Measurements from ENCODE around the gene STYX. TPM values are rescaled to one million over a fixed set of nuclear protein-coding genes. Genes with fewer than 3 reads are reported as not detected.
A peak's percentile ranks its signal among the peaks of the same experiment; 100 is the strongest.

Gene STYX
- polyA plus RNA-seq, 1 of the 3 experiments (the other 2 are of a cell fraction) = 3.5 TPM

DNA sequence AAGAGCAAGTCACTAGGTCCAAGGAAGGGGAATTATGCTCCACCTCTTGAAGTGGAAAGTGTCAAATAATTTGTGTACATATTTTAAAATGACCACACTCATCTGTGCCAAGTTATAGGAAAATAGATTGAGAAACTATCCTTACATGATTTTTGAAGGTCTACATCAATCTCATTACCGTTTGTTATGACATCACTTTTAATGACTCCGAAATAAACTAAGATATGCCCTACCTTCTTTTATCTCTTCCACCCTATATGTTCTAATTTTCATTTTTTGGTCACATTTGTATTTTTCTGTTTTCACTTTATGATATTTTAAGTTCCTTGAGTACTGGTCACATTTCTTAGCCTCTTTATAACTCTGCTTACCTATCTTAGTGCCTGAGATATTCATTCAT lies 26.3 kb upstream of the STYX start (continued):
- TF ChIP-seq, protein P1, sequence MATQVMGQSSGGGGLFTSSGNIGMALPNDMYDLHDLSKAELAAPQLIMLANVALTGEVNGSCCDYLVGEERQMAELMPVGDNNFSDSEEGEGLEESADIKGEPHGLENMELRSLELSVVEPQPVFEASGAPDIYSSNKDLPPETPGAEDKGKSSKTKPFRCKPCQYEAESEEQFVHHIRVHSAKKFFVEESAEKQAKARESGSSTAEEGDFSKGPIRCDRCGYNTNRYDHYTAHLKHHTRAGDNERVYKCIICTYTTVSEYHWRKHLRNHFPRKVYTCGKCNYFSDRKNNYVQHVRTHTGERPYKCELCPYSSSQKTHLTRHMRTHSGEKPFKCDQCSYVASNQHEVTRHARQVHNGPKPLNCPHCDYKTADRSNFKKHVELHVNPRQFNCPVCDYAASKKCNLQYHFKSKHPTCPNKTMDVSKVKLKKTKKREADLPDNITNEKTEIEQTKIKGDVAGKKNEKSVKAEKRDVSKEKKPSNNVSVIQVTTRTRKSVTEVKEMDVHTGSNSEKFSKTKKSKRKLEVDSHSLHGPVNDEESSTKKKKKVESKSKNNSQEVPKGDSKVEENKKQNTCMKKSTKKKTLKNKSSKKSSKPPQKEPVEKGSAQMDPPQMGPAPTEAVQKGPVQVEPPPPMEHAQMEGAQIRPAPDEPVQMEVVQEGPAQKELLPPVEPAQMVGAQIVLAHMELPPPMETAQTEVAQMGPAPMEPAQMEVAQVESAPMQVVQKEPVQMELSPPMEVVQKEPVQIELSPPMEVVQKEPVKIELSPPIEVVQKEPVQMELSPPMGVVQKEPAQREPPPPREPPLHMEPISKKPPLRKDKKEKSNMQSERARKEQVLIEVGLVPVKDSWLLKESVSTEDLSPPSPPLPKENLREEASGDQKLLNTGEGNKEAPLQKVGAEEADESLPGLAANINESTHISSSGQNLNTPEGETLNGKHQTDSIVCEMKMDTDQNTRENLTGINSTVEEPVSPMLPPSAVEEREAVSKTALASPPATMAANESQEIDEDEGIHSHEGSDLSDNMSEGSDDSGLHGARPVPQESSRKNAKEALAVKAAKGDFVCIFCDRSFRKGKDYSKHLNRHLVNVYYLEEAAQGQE (IDR thresholded peaks at IDR 0.05; ENCODE audit: low read depth, low read length) = no peak
- no peak for TF ChIP-seq GATA2 (CRISPR knock-in tag; IDR thresholded peaks at IDR 0.05)
- TF ChIP-seq FOXM1 (IDR thresholded peaks at IDR 0.05; ENCODE audit: low read depth) = no peak

DNA sequence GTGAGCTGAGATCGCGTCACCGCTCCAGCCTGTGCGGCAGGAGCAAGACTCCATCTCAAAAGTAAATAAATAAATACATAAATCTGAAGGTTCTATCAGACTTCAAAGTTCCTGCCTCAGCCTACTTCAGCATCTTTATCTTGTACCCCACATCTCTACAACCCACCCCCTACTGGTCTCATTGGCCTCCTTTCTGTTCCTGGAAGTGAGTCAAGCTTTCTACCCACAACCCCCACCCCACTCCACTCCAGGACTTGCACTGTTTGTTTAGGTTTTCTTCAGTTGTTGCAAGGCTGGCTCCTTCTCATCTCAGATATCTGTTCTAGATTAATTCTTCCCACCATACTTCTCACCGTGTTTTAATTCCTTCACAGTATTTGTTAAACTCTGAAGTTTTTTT lies 23.7 kb upstream of the STYX start:
- POLR2A ChIA-PET = interaction anchor here (1.1 kb wide), 1 partner anchor 10 kb away, joined by 3 read pairs; no protein-coding TSS in a partner anchor
- Histone ChIP-seq H3K4me1 (ENCODE audit: control insufficient read depth in 1 of 2, insufficient read depth in 2 of 2, low read depth in 1 of 2, low read length in 1 of 2) (peaks cover 11 to 30% of the 10 kb centered on the region in 2 experiments), H2AFZ (ENCODE audit: low read depth) (peak overlapping the region; percentile 98), H4K20me1 (ENCODE audit: insufficient read depth) (peaks cover 17% of the 10 kb centered on the region), H3K27me3 (ENCODE audit: insufficient read depth) (no peaks in the 10 kb centered on the region), H3K4me3 (ENCODE audit: low read depth in 2 of 2, low read length in 1 of 2) (peak overlapping the region; percentile 86), H3K9me2 (no peaks in the 10 kb centered on the region), H3F3A (replicated peaks; ENCODE audit: insufficient read depth) (peaks cover 20% of the 10 kb centered on the region), H3K27ac (ENCODE audit: low read depth in 2 of 2, low read length in 1 of 2) (peak overlapping the region; percentile 86 to 97), H3K9ac (peak overlapping the region; percentile 95), H3K4me2 (peak overlapping the region; percentile 80), H3K9me3 (no peaks in the 10 kb centered on the region), H3K79me2 (ENCODE audit: insufficient read depth) (peaks cover 43% of the 10 kb centered on the region), H3K36me3 (replicated peaks in 1 of 2; ENCODE audit: control insufficient read depth in 1 of 2, insufficient read depth in 2 of 2, low read length in 1 of 2) (peaks cover 26 to 35% of the 10 kb centered on the region in 2 experiments)
- TF ChIP-seq, protein P2, sequence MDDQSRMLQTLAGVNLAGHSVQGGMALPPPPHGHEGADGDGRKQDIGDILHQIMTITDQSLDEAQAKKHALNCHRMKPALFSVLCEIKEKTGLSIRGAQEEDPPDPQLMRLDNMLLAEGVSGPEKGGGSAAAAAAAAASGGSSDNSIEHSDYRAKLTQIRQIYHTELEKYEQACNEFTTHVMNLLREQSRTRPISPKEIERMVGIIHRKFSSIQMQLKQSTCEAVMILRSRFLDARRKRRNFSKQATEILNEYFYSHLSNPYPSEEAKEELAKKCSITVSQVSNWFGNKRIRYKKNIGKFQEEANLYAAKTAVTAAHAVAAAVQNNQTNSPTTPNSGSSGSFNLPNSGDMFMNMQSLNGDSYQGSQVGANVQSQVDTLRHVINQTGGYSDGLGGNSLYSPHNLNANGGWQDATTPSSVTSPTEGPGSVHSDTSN (IDR thresholded peaks at IDR 0.05) = no peak
- TF ChIP-seq FOXJ3 (CRISPR knock-in tag; IDR thresholded peaks at IDR 0.05) = no peak
- DNase-seq = peak; percentile 44
- CTCF ChIA-PET = no interaction called here
- WGBS (ENCODE audit: low lambda C conversion rate) = 89% methylated on average over 5 of the region's 5 CpGs

DNA sequence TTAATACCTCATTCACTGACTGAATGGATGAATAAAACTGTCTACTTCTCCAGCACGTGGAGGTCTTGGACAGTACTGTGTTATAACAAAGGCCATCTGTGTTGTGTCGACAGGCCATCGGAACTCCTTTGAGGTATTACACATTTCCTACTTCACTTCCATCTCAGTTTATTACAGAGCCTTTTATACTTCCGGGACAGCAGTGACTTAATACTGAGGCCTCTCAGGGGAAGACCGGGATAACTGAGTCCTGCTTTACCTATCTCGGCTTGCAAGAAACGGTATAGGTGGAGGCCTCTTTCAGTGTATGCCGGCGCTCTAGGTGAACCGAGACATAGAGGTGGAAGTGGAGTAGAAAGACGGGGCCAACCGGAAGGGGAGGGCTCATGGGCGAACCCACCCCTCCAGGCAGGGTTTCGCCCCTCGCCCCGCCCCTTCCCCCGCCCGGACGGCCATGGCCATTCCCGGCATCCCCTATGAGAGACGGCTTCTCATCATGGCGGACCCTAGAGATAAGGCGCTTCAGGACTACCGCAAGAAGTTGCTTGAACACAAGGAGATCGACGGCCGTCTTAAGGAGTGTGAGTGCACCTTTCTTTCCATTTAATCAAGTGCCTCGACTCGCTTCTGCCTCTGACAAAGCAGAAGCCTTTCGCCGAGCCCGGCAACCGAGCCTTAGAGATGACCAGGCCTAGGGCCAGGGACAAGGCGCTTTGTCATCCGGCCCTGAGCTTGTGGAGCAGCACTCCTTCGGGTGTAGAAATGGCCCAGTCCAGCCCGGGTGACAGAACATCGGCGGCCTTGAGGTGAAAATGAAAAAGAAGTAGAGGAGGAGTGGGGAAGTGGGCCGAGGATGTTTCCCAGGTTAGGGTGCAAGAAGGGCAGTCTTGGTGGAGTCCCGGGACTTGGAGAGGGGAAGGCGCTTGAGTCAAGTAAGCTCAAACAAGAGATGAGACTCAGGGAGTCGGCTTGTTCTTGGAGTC lies 23.0 kb upstream of the STYX start, which contains the start of gene PSMC6:
Gene PSMC6 (plus strand): TSS at position 477 of the 983 bp plus-strand sequence. CDS start 20 bp downstream, at position 497.
- H3K27me3 ChIP-seq (ENCODE audit: insufficient read depth) = no peaks in the 10 kb centered on the region
- H3K4me3 ChIP-seq (ENCODE audit: low read depth in 2 of 2, low read length in 1 of 2) = peak within 1 kb of the TSS; percentile 86
- peak within 1 kb of the TSS; percentile 98 for H2AFZ ChIP-seq (ENCODE audit: low read depth)
- H3K9me3 ChIP-seq = no peaks in the 10 kb centered on the region
- H3K9me2 ChIP-seq = no peaks in the 10 kb centered on the region
- ChIA-PET CTCF (no interaction called here), POLR2A (interaction anchor here (0.7 to 1.1 kb wide), 3 partner anchors 11 to 1285 kb away, joined by 3 to 6 read pairs (median 4); partner anchors contain the start of gene ERO1A)
- H3K36me3 ChIP-seq (replicated peaks in 1 of 2; ENCODE audit: control insufficient read depth in 1 of 2, insufficient read depth in 2 of 2, low read length in 1 of 2) = peaks cover 33 to 42% of the 10 kb centered on the region in 2 experiments
- peaks cover 11 to 37% of the 10 kb centered on the region in 2 experiments for H3K4me1 ChIP-seq (ENCODE audit: control insufficient read depth in 1 of 2, insufficient read depth in 2 of 2, low read depth in 1 of 2, low read length in 1 of 2)
- peaks cover 48% of the 10 kb centered on the region for H3K79me2 ChIP-seq (ENCODE audit: insufficient read depth)
- H3K4me2 ChIP-seq = peak within 1 kb of the TSS; percentile 80
- H3F3A ChIP-seq (replicated peaks; ENCODE audit: insufficient read depth) = peaks cover 20% of the 10 kb centered on the region
- peak within 1 kb of the TSS; percentile 95 for H3K9ac ChIP-seq
- peak within 1 kb of the TSS; percentile 86 to 97 for H3K27ac ChIP-seq (ENCODE audit: low read depth in 2 of 2, low read length in 1 of 2)
- H4K20me1 ChIP-seq (ENCODE audit: insufficient read depth) = peaks cover 24% of the 10 kb centered on the region
- under 1% methylated on average over 43 of the region's 43 CpGs for WGBS (ENCODE audit: low lambda C conversion rate)
- peak; percentile 95 for DNase-seq
- TF ChIP-seq, protein P3, sequence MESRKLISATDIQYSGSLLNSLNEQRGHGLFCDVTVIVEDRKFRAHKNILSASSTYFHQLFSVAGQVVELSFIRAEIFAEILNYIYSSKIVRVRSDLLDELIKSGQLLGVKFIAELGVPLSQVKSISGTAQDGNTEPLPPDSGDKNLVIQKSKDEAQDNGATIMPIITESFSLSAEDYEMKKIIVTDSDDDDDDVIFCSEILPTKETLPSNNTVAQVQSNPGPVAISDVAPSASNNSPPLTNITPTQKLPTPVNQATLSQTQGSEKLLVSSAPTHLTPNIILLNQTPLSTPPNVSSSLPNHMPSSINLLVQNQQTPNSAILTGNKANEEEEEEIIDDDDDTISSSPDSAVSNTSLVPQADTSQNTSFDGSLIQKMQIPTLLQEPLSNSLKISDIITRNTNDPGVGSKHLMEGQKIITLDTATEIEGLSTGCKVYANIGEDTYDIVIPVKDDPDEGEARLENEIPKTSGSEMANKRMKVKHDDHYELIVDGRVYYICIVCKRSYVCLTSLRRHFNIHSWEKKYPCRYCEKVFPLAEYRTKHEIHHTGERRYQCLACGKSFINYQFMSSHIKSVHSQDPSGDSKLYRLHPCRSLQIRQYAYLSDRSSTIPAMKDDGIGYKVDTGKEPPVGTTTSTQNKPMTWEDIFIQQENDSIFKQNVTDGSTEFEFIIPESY (IDR thresholded peaks at IDR 0.05; ENCODE audit: borderline replicate concordance, low read depth) = no peak
- TF ChIP-seq, protein P4, sequence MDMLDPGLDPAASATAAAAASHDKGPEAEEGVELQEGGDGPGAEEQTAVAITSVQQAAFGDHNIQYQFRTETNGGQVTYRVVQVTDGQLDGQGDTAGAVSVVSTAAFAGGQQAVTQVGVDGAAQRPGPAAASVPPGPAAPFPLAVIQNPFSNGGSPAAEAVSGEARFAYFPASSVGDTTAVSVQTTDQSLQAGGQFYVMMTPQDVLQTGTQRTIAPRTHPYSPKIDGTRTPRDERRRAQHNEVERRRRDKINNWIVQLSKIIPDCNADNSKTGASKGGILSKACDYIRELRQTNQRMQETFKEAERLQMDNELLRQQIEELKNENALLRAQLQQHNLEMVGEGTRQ (IDR thresholded peaks at IDR 0.05; ENCODE audit: borderline replicate concordance, low read depth, low read length) = no peak
- TF ChIP-seq TEAD4 (IDR thresholded peaks at IDR 0.05; ENCODE audit: borderline replicate concordance, insufficient read depth) = no peak
- TF ChIP-seq TAF1 (IDR thresholded peaks at IDR 0.05; ENCODE audit: borderline replicate concordance, low read depth, low read length) = peak; percentile 89
- TF ChIP-seq TCF12 (IDR thresholded peaks at IDR 0.05) = peak; percentile 48; the same call in 1 of the 2 replicates
- TF ChIP-seq, protein P2 (IDR thresholded peaks at IDR 0.05) = no peak
- no peak; the same call in 1 of the 2 replicates for TF ChIP-seq RAD21 (IDR thresholded peaks at IDR 0.05; ENCODE audit: low read length)
- TF ChIP-seq RCOR1 (IDR thresholded peaks at IDR 0.05; ENCODE audit: low read length) = peak; percentile 38; the same call in 1 of the 2 replicates
- no peak for TF ChIP-seq RFX5 (IDR thresholded peaks at IDR 0.05; ENCODE audit: low read length)

Measured in SK-N-SH (cell line).